Activated naive CD4-positive, alpha-beta T cell treated with anti-CD3 and anti-CD28 coated beads, Interleukin-2, amount 50 U/mL, for 72 hours (primary cell): ENCODE results near the gene SNX25. TPM values are rescaled to one million over a fixed set of nuclear protein-coding genes. Genes with fewer than 3 reads are reported as not detected.
"Not testable (repeated sequence)": the region's sequence is repeated elsewhere in the genome, so short reads cannot be mapped to it uniquely, and the experiment has no call there.

Experiments
- ATAC-seq, 2 donors: fragments of 150-1000 bp; cut with Tn5 transposase; 2 replicates each; pipeline ENCODE4 v1.10.0; 2021; ENCODE audit warnings: mild to moderate bottlenecking in 2 of 2, moderate library complexity in 2 of 2
- DNase-seq, 2 donors: peaks; one replicate each; pipeline ENCODE4 v3.0.0; 2021 to 2022; ENCODE audit warnings: low spot score in 2 of 2
- H3K27ac Mint-ChIP-seq, 2 donors: one replicate each; pipeline ENCODE4 v1.8.0; 2022; ENCODE audit warnings: mild to moderate bottlenecking in 2 of 2, mixed read lengths in 2 of 2
- H3K36me3 Mint-ChIP-seq, 2 donors: one replicate each; pipeline ENCODE4 v1.8.0; 2022; ENCODE audit warnings: mixed read lengths in 2 of 2
- H3K9me3 Mint-ChIP-seq, 2 donors: one replicate each; pipeline ENCODE4 v1.8.0; 2022; ENCODE audit warnings: mixed read lengths in 2 of 2
- total RNA-seq, 2 donors: library from RNA; stranded (reverse); gene quantifications; one replicate each; pipeline ENCODE4 v1.2.3, GENCODE V29; 2022

SNX25 gene
- total RNA-seq, 2 donors from 2014 or later, result 9.8 to 19.9 TPM

GRCh38 chr4:185298728-185299430 lies 89.5 kb downstream of the SNX25 start:
- H3K36me3 Mint-ChIP-seq, result no peaks in the 10 kb centered on the region
- H3K9me3 Mint-ChIP-seq, result no peaks in the 10 kb centered on the region
- no peak overlapping the region for H3K27ac Mint-ChIP-seq
- ATAC-seq, result no peak
- DNase-seq, result no peak

DNA sequence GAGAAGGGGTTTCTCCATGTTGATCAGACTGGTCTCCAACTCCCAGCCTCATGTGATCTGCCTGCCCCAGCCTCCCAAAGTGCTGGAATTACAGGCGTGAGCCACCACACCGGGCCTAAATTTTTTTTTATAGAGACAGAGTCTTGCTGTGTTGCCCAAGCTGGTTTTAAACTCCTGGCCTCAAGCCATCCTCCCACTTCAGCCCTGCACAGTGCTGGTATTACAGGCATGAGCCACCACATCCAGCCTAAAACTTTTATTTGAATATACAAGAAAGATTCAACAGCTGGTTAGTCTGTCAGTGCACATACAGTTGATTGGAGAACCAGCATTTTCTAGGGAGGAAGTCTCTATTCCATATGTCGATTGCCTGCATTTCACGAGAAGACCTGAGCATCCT lies 95.1 kb downstream of the SNX25 start:
- ATAC-seq (peak in 1 of 2 donors; percentile 11), DNase-seq (no peak)
- Mint-ChIP-seq H3K9me3 (no peaks in the 10 kb centered on the region), H3K36me3 (peaks cover 0 to 7% of the 10 kb centered on the region in 2 donors), H3K27ac (peak overlapping the region in 1 of 2 donors; percentile 15)

DNA sequence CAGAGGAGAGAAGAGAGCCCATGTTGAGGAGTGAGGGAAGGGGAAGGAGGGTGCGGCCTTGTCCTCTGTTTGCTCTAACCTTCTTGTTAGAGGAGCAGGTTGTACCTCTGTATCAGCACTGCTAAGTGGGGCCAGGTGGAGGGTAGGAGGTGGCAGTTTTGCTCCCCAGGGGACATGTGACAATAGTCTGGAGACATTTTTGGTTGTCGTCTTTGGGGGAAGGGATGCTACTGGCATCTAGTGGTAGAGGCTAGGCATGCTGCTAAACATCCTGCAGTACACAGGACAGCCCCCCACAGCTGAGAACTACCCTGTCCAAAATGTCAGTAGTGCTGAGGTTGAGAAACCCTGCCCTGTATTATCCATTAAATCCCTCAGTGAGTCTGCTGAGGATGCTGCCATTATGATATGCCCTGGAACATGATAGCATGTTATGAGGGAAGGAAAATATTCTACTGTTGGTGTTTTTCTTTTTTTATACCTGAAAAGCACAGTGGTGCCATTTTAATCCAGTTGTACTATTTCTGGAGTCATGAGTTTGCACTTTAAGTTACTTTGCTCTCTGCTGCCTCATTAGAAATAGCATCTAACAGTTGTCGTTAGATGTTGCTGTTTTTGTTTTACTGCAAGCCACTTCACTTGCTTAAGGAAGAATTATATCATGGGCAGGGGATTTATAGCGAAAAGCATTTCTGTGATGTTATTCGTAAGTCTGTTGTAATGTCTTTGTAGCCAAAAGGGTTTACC lies 95.7 kb downstream of the SNX25 start:
- no peaks in the 10 kb centered on the region for H3K9me3 Mint-ChIP-seq
- ATAC-seq (peak; percentile 28 to 79), DNase-seq (peak in 1 of 2 donors; percentile 5)
- H3K27ac Mint-ChIP-seq, result peak overlapping the region in 1 of 2 donors; percentile 15
- peaks cover 0 to 13% of the 10 kb centered on the region in 2 donors for H3K36me3 Mint-ChIP-seq

DNA sequence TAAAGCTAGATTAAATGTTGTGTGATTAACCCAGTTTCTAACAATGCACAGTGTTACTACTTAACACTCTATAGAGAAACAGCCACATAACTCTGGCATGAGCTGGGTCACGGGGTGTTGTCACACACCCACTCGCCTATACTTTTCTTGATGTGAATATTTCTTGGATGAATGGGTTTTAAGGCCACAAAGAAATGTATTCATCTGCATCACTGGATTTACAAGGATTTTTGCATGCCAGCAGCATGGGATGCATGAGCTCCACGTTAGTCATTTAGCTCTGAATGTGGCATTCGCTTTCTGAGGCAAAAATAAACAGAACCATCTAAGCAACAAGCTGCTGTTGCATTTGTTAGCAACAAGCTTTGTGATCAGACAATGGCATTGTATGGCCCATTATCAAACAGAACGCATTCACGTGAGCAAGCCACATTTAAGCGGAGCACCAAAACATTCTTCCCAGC lies 96.6 kb downstream of the SNX25 start:
- ATAC-seq, result no peak
- no peak overlapping the region for H3K27ac Mint-ChIP-seq
- DNase-seq, result no peak
- peaks cover under 1 to 15% of the 10 kb centered on the region in 2 donors for H3K36me3 Mint-ChIP-seq
- H3K9me3 Mint-ChIP-seq, result no peaks in the 10 kb centered on the region

DNA sequence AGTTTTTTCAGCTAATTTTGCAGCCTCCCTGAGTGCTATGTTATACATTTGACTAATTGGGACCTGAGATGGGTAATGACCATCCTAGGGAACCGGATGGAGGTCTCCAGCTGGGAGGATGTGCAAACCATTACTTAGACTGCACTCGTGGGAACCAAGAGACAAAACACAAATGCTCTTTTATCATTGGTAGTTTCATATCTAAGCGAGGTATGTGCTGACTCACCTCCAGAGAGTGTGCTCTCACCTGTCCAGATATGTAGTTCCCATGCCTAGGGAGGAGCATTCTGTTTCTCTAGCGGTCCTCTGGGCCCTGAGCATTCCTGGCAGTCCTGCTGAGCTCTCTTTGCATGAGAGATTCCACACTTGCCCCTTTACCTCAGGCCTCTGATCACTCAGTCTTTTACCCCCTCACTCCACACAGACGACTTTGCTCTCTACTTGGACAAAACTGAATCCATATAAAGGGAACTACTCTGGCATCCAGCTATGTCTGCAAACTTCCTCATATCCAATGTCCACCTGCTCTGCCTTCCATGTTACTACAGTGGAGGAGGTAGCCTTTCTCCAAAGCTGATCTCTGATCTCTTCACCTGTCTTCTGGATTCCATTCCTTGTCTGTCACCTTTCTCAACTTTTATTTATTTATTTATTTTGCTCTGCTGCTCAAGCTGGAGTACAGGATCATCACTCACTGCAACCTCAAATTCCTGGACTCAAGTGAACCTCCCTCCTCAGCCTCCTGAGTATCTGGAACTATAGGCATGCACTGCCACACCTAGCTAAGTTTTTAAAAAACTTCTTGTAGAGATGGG lies 97.9 kb downstream of the SNX25 start:
- peaks cover 5 to 21% of the 10 kb centered on the region in 2 donors for H3K36me3 Mint-ChIP-seq
- no peak for DNase-seq
- H3K27ac Mint-ChIP-seq, result no peak overlapping the region
- ATAC-seq, result peak in 1 of 2 donors; percentile 30
- no peaks in the 10 kb centered on the region for H3K9me3 Mint-ChIP-seq

- DNase-seq, result no peak
- no peak for ATAC-seq
- H3K9me3 Mint-ChIP-seq, result no peaks in the 10 kb centered on the region
- peaks cover 5 to 21% of the 10 kb centered on the region in 2 donors for H3K36me3 Mint-ChIP-seq
- peak overlapping the region in 1 of 2 donors; percentile 56 for H3K27ac Mint-ChIP-seq
Observed at GRCh38 chr4:185309770-185310169, 100.4 kb downstream of the SNX25 start.

GRCh38 chr4:185311113-185311888 lies 101.9 kb downstream of the SNX25 start:
- no peak overlapping the region for H3K27ac Mint-ChIP-seq
- no peak for DNase-seq
- peaks cover 8 to 24% of the 10 kb centered on the region in 2 donors for H3K36me3 Mint-ChIP-seq
- no peak for ATAC-seq
- no peaks in the 10 kb centered on the region for H3K9me3 Mint-ChIP-seq

DNA sequence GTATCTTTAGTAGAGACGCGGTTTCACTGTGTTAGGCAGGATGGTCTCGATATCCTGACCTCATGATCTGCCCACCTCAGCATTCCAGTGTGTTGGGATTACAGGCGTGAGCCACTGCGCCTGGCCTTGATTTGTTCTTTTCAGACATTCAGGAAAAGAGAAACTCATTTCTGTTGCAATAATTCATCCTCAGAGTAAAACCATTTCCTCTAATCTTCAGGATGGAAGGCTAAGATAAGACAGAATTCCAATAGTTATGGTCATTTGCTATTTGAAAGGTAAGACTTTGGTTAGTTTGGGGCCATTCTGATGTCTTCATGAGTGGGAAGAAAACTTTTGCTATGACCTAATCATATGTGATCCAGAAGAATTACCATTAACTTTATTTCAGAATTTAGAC lies 103.3 kb downstream of the SNX25 start:
- Mint-ChIP-seq H3K36me3 (peaks cover 11 to 32% of the 10 kb centered on the region in 2 donors), H3K27ac (no peak overlapping the region)
- no peak for ATAC-seq

GRCh38 chr4:185317462-185317861 lies 108.1 kb downstream of the SNX25 start:
- not testable (repeated sequence) for H3K9me3 Mint-ChIP-seq, DNase-seq, H3K27ac Mint-ChIP-seq, ATAC-seq
- peaks cover 6 to 20% of the 10 kb centered on the region in 2 donors for H3K36me3 Mint-ChIP-seq

More for the DNA sequence above, 103.3 kb downstream of the SNX25 start:
- no peak for DNase-seq
- no peaks in the 10 kb centered on the region for H3K9me3 Mint-ChIP-seq

- Mint-ChIP-seq H3K36me3 (peaks cover 6 to 20% of the 10 kb centered on the region in 2 donors), H3K9me3 (no peaks in the 10 kb centered on the region), H3K27ac (no peak overlapping the region)
- DNase-seq, result no peak
- ATAC-seq, result no peak
Observed at GRCh38 chr4:185317880-185318279, 108.5 kb downstream of the SNX25 start.

DNA sequence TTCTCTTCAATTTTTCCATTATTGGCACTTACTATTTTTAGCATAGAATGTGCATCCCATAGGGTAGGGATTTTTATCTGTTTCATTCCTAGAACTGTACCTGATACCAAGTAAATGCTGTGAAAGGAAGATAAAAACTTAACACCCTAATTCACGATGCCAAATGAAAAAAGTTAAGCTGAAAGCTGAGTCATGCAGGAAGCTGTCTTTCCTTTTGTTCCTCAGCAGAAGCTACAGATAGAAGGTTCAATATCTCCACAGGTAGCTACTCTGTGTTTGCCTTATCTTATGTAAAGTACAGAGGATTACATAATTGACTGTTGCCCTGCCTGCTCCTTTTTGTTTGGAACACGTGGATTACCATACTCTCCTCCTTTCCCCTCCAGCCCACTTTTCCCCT lies 109.3 kb downstream of the SNX25 start:
- H3K9me3 Mint-ChIP-seq, result no peaks in the 10 kb centered on the region
- no peak overlapping the region for H3K27ac Mint-ChIP-seq
- DNase-seq (no peak), ATAC-seq (peak in 1 of 2 donors; percentile 34)
- H3K36me3 Mint-ChIP-seq, result peaks cover 6 to 20% of the 10 kb centered on the region in 2 donors

- no peak for ATAC-seq
- Mint-ChIP-seq H3K36me3 (peaks cover 0 to 8% of the 10 kb centered on the region in 2 donors), H3K27ac (no peak overlapping the region), H3K9me3 (no peaks in the 10 kb centered on the region)
- DNase-seq, result no peak
Observed at GRCh38 chr4:185322803-185323202, 113.4 kb downstream of the SNX25 start.

GRCh38 chr4:185323606-185324005 lies 114.2 kb downstream of the SNX25 start:
- Mint-ChIP-seq H3K9me3 (peaks cover 0 to 2% of the 10 kb centered on the region in 2 donors), H3K27ac (peak overlapping the region in 1 of 2 donors; percentile 15), H3K36me3 (peaks cover 3 to 14% of the 10 kb centered on the region in 2 donors)
- DNase-seq (no peak), ATAC-seq (no peak)

DNA sequence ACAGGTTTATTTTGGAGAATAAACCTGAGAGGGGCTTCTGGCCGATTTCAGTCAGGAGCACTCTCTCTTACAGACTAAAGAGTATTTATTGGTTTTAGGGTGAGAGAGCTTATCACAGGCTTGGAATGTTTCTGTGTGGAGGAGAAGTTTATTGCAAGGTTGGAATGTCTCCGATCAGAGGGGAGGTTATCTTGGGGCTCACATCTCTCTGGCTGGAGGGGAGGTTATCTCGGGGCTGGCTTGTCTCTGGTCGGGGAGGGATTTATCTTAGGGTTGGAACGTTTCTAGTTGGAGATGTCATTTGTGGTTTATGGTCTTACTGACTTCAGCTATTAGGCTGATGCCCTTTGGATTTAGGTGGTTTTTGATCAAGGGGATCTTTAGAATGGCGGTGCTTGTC lies 115.0 kb downstream of the SNX25 start:
- not testable (repeated sequence) for ATAC-seq, H3K9me3 Mint-ChIP-seq, DNase-seq
- H3K27ac Mint-ChIP-seq, result peak overlapping the region; percentile 15 to 20
- peaks cover 8 to 22% of the 10 kb centered on the region in 2 donors for H3K36me3 Mint-ChIP-seq

- H3K27ac Mint-ChIP-seq, ATAC-seq, DNase-seq, H3K9me3 Mint-ChIP-seq: not testable (repeated sequence)
- H3K36me3 Mint-ChIP-seq, result peaks cover 9 to 25% of the 10 kb centered on the region in 2 donors
Observed at GRCh38 chr4:185325721-185326120, 116.3 kb downstream of the SNX25 start.

- ATAC-seq (no peak), DNase-seq (no peak)
- H3K36me3 Mint-ChIP-seq, result peaks cover 9 to 25% of the 10 kb centered on the region in 2 donors
- H3K9me3 Mint-ChIP-seq, result peaks cover 0 to 7% of the 10 kb centered on the region in 2 donors
- H3K27ac Mint-ChIP-seq, result no peak overlapping the region
Observed at GRCh38 chr4:185328586-185328985, 119.2 kb downstream of the SNX25 start.
